Measurements from ENCODE around the gene EP400. TPM values are rescaled to one million over a fixed set of nuclear protein-coding genes. Genes with fewer than 3 reads are reported as not detected.
A peak's percentile ranks its signal among the peaks of the same experiment; 100 is the strongest.
"Not testable (repeated sequence)": the region's sequence is repeated elsewhere in the genome, so short reads cannot be mapped to it uniquely, and the experiment has no call there.

Gene EP400
- total RNA-seq, 1 donor from 2014 or later: 10.2 TPM

- no peak for DNase-seq (ENCODE audit: low spot score in 2 of 2)
- no peak for FAIRE-seq
Measured at GRCh38 chr12:132077322-132078100, 127.8 kb downstream of the EP400 start.

GRCh38 chr12:132078190-132078589, 128.4 kb downstream of the EP400 start:
- FAIRE-seq (no peak), DNase-seq (ENCODE audit: low spot score in 2 of 2) (no peak)

- FAIRE-seq (no peak), DNase-seq (ENCODE audit: low spot score in 2 of 2) (no peak)
Measured at GRCh38 chr12:132079200-132079599, 129.5 kb downstream of the EP400 start.

- FAIRE-seq (no peak), DNase-seq (ENCODE audit: low spot score in 2 of 2) (no peak)
Measured at GRCh38 chr12:132079695-132080094, 130.0 kb downstream of the EP400 start.

- not testable (repeated sequence) for DNase-seq (ENCODE audit: low spot score in 2 of 2); FAIRE-seq
Measured at GRCh38 chr12:132080515-132080914, 130.8 kb downstream of the EP400 start.

- FAIRE-seq: no peak
Measured at GRCh38 chr12:132081423-132081822, 131.7 kb downstream of the EP400 start.

GRCh38 chr12:132083614-132083940, 133.8 kb downstream of the EP400 start:
- FAIRE-seq: no peak

More at GRCh38 chr12:132081423-132081822, 131.7 kb downstream of the EP400 start:
- no peak for DNase-seq (ENCODE audit: low spot score in 2 of 2)

GRCh38 chr12:132083941-132084620, 134.3 kb downstream of the EP400 start:
- DNase-seq (ENCODE audit: low spot score in 2 of 2) (peak; percentile 99), FAIRE-seq (no peak)

More at GRCh38 chr12:132083614-132083940, 133.8 kb downstream of the EP400 start:
- DNase-seq (ENCODE audit: low spot score in 2 of 2): no peak

- DNase-seq (ENCODE audit: low spot score in 2 of 2) (peak in 1 of 2 donors; percentile 67), FAIRE-seq (no peak)
Measured at GRCh38 chr12:132084621-132085290, 135.0 kb downstream of the EP400 start.

GRCh38 chr12:132085291-132085635, 135.5 kb downstream of the EP400 start:
- DNase-seq (ENCODE audit: low spot score in 2 of 2) (no peak), FAIRE-seq (no peak)

- no peak for DNase-seq (ENCODE audit: low spot score in 2 of 2)
- no peak for FAIRE-seq
Measured at GRCh38 chr12:132089407-132089910, 139.7 kb downstream of the EP400 start.

- no peak for FAIRE-seq
- no peak for DNase-seq (ENCODE audit: low spot score in 2 of 2)
Measured at GRCh38 chr12:132094269-132094891, 144.6 kb downstream of the EP400 start.

- FAIRE-seq (no peak), DNase-seq (ENCODE audit: low spot score in 2 of 2) (no peak)
Measured at GRCh38 chr12:132095520-132096409, 146.0 kb downstream of the EP400 start.

GRCh38 chr12:132099739-132100138, 150.0 kb downstream of the EP400 start:
- DNase-seq (ENCODE audit: low spot score in 2 of 2): no peak
- no peak for FAIRE-seq

- no peak for DNase-seq (ENCODE audit: low spot score in 2 of 2)
- no peak for FAIRE-seq
Measured at GRCh38 chr12:132100306-132101065, 150.7 kb downstream of the EP400 start.

- FAIRE-seq (no peak), DNase-seq (ENCODE audit: low spot score in 2 of 2) (no peak)
Measured at GRCh38 chr12:132102297-132102696, 152.6 kb downstream of the EP400 start.

- FAIRE-seq; DNase-seq (ENCODE audit: low spot score in 2 of 2): not testable (repeated sequence)
Measured at GRCh38 chr12:132103072-132103471, 153.3 kb downstream of the EP400 start.

GRCh38 chr12:132103542-132104308, 154.0 kb downstream of the EP400 start:
- FAIRE-seq (no peak), DNase-seq (ENCODE audit: low spot score in 2 of 2) (no peak)

Data from frontal cortex (tissue), 4 donors.